Sigmoid colon (tissue), 7 donors: ENCODE data around the gene TAF11L14. TPM values are rescaled to one million over a fixed set of nuclear protein-coding genes. Genes with fewer than 3 reads are reported as not detected.

Experiments
- DNase-seq: peaks from one replicate; pipeline ENCODE4 v3.0.0-alpha.2; 2019
- H3K27ac ChIP-seq, 4 donors: fragments of 200-600 bp; sonication (generic); one replicate each; pipeline ENCODE4 v1.5.1; 2016 to 2019; ENCODE audit warnings: mild to moderate bottlenecking in 1 of 4
- H3K27me3 ChIP-seq, 3 donors: fragments of 200-600 bp; sonication (generic); one replicate each; pipeline ENCODE4 v1.5.1; 2019; ENCODE audit warnings: mild to moderate bottlenecking in 1 of 3
- H3K36me3 ChIP-seq, 4 donors: fragments of 200-600 bp; sonication (generic); one replicate each; pipeline ENCODE4 v1.5.1; 2016 to 2019
- H3K4me1 ChIP-seq, 4 donors: fragments of 200-600 bp; sonication (generic); one replicate each; pipeline ENCODE4 v1.5.1; 2017 to 2019
- H3K4me3 ChIP-seq, 4 donors: fragments of 200-600 bp; sonication (generic); one replicate each; pipeline ENCODE4 v1.5.1; 2017 to 2019; ENCODE audit warnings: mild to moderate bottlenecking in 2 of 4, moderate library complexity in 1 of 4
- H3K9me3 ChIP-seq, 4 donors: fragments of 200-600 bp in 3 of 4; sonication (generic) in 3 of 4; one replicate each; pipeline versions ENCODE4 v1.5.1 to v1.6.1; 2013 to 2019
- CTCF ChIP-seq, 4 experiments: fragments of 450-650 bp in 3 of 4; fragments of 200-600 bp in 1 of 4; IDR thresholded peaks; one replicate each; pipeline ENCODE4 v1.5.1; 2016 to 2019; ENCODE audit warnings: antibody characterized with exemption in 4 of 4, mild to moderate bottlenecking in 3 of 4, moderate library complexity in 2 of 4
- EP300 ChIP-seq, 4 donors: sonication (generic); formaldehyde crosslinking; IDR thresholded peaks; one replicate each; pipeline ENCODE4 v1.6.1; 2017; ENCODE audit warnings: antibody characterized with exemption in 4 of 4
- POLR2A ChIP-seq, 2 donors: fragments of 450-650 bp; IDR thresholded peaks; one replicate each; pipeline ENCODE4 v1.6.1; 2016; ENCODE audit warnings: antibody characterized with exemption in 2 of 2, mild to moderate bottlenecking in 2 of 2, moderate library complexity in 2 of 2
- POLR2AphosphoS5 ChIP-seq, 4 donors: sonication (generic); formaldehyde crosslinking; IDR thresholded peaks; one replicate each; pipeline ENCODE4 v1.6.1; 2017; ENCODE audit warnings: antibody characterized with exemption in 4 of 4
- WGBS, 2 donors: extraction: QIAGEN DNeasy Blood & Tissue Kit; methylation state at CpG; one replicate each; pipeline ENCODE4 v1.1.7; 2013; 5-methylcytosine and 5-hydroxymethylcytosine counted together
- intact Hi-C: fragments of 100-400 bp; cut with DNase I; formaldehyde crosslinking; loops from one replicate; pipeline ENCODE4 v1.15.1; 2023
- polyA plus RNA-seq, 3 donors: library from polyadenylated mRNA; stranded (reverse); fragments of 200-250 nt; gene quantifications; one replicate each; pipeline ENCODE4 v1.2.3, GENCODE V29; 2013
- total RNA-seq, 4 donors: library from RNA; depleted of rRNA; stranded (reverse); fragments of >200 nt; gene quantifications; one replicate each; pipeline ENCODE4 v1.1.0, GENCODE V29; 2016
- donor health status: healthy with polysubstance abuse.
- donor health status: Bipolar disorder and iron deficiency.
- donor health status: healthy.

The TAF11L14 gene
- total and polyA plus RNA-seq, 7 donors = not detected

- WGBS, 2 donors = 56 to 70% methylated on average over 6 of the region's 6 CpGs
- intact Hi-C loops = no loop called here
- no peak for TF ChIP-seq POLR2AphosphoS5 (IDR thresholded peaks at IDR 0.05)
- no peak for TF ChIP-seq CTCF (IDR thresholded peaks at IDR 0.05)
- no peak for TF ChIP-seq POLR2A (IDR thresholded peaks at IDR 0.05)
- no peak for TF ChIP-seq EP300 (IDR thresholded peaks at IDR 0.05)
- DNase-seq = no peak
- no peaks in the 10 kb centered on the region for H3K36me3 ChIP-seq
- H3K4me3 ChIP-seq = no peak overlapping the region
- no peaks in the 10 kb centered on the region for H3K27me3 ChIP-seq
- no peaks in the 10 kb centered on the region for H3K9me3 ChIP-seq
- H3K27ac ChIP-seq = no peak overlapping the region
- H3K4me1 ChIP-seq = no peaks in the 10 kb centered on the region
Observed at GRCh38 chr5:17655921-17656320, 21.7 kb downstream of the TAF11L14 start.

GRCh38 chr5:17663182-17663581, 28.9 kb downstream of the TAF11L14 start:
- no peak overlapping the region for H3K27ac ChIP-seq
- H3K27me3 ChIP-seq = no peaks in the 10 kb centered on the region
- peaks cover 0 to 5% (median 0%) of the 10 kb centered on the region in 4 donors for H3K9me3 ChIP-seq
- H3K36me3 ChIP-seq = no peaks in the 10 kb centered on the region
- intact Hi-C loops = no loop called here
- no peak for DNase-seq
- TF ChIP-seq POLR2A (IDR thresholded peaks at IDR 0.05) (no peak), CTCF (IDR thresholded peaks at IDR 0.05) (no peak), POLR2AphosphoS5 (IDR thresholded peaks at IDR 0.05) (no peak), EP300 (IDR thresholded peaks at IDR 0.05) (no peak)
- H3K4me1 ChIP-seq = no peaks in the 10 kb centered on the region
- 87 to 93% methylated on average over 8 of the region's 8 CpGs for WGBS, 2 donors
- no peak overlapping the region for H3K4me3 ChIP-seq

- Histone ChIP-seq H3K36me3 (no peaks in the 10 kb centered on the region), H3K27me3 (no peaks in the 10 kb centered on the region), H3K4me1 (no peaks in the 10 kb centered on the region), H3K9me3 (peaks cover 0 to 5% (median 0%) of the 10 kb centered on the region in 4 donors), H3K27ac (no peak overlapping the region), H3K4me3 (no peak overlapping the region)
- 89 to 92% methylated on average over 2 of the region's 2 CpGs for WGBS, 2 donors
- DNase-seq = no peak
- intact Hi-C loops = no loop called here
- TF ChIP-seq EP300 (IDR thresholded peaks at IDR 0.05) = no peak
- TF ChIP-seq POLR2A (IDR thresholded peaks at IDR 0.05) = no peak
- no peak for TF ChIP-seq POLR2AphosphoS5 (IDR thresholded peaks at IDR 0.05)
- no peak for TF ChIP-seq CTCF (IDR thresholded peaks at IDR 0.05)
Observed at GRCh38 chr5:17665836-17666235, 31.6 kb downstream of the TAF11L14 start.

GRCh38 chr5:17666726-17667235, 32.5 kb downstream of the TAF11L14 start:
- no peaks in the 10 kb centered on the region for H3K27me3 ChIP-seq
- no peak overlapping the region for H3K27ac ChIP-seq
- H3K36me3 ChIP-seq = no peaks in the 10 kb centered on the region
- WGBS, 2 donors = 79 to 87% methylated on average over 3 of the region's 3 CpGs
- no peaks in the 10 kb centered on the region for H3K4me1 ChIP-seq
- peaks cover 0 to 5% (median 0%) of the 10 kb centered on the region in 4 donors for H3K9me3 ChIP-seq
- no peak for TF ChIP-seq POLR2AphosphoS5 (IDR thresholded peaks at IDR 0.05)
- TF ChIP-seq EP300 (IDR thresholded peaks at IDR 0.05) = no peak
- no peak for TF ChIP-seq CTCF (IDR thresholded peaks at IDR 0.05)
- TF ChIP-seq POLR2A (IDR thresholded peaks at IDR 0.05) = no peak
- H3K4me3 ChIP-seq = no peak overlapping the region
- intact Hi-C loops = no loop called here
- DNase-seq = no peak

GRCh38 chr5:17670353-17670752, 36.1 kb downstream of the TAF11L14 start:
- no peak for DNase-seq
- Histone ChIP-seq H3K27ac (no peak overlapping the region), H3K9me3 (no peaks in the 10 kb centered on the region), H3K4me1 (no peaks in the 10 kb centered on the region), H3K36me3 (no peaks in the 10 kb centered on the region), H3K4me3 (no peak overlapping the region), H3K27me3 (no peaks in the 10 kb centered on the region)
- no peak for TF ChIP-seq POLR2A (IDR thresholded peaks at IDR 0.05)
- TF ChIP-seq EP300 (IDR thresholded peaks at IDR 0.05) = no peak
- TF ChIP-seq POLR2AphosphoS5 (IDR thresholded peaks at IDR 0.05) = no peak
- no peak for TF ChIP-seq CTCF (IDR thresholded peaks at IDR 0.05)
- WGBS, 2 donors = 89 to 94% methylated on average over 14 of the region's 14 CpGs
- intact Hi-C loops = no loop called here
